ENCODE data around the gene CFAP65.

Gene CFAP65

DNA sequence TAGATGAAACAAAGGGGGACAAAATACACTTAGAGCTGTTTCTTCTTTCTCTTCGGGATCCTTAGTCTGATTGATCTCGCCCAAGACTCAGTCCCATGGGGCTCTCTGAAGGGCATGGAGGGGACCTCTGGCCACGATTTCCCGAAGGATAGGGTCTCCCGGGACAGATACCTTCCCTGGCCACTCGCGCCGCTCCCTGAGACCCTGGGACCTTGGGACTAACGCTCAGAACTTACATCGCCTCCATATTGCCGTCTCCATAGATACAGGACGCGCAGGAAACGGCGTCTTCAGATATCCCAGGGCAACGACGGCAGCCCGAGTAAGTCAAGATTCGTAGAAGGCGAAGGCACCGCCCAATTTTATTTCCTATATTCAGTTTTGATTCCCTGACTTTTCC, at the start of gene CFAP65:
CFAP65 (minus strand) TSS at position 265 of the 400 bp plus-strand sequence. CDS start 2,468 bp downstream, outside the sequence.
- no peak for DNase-seq (ENCODE audit: low read depth in 2 of 2)

DNA sequence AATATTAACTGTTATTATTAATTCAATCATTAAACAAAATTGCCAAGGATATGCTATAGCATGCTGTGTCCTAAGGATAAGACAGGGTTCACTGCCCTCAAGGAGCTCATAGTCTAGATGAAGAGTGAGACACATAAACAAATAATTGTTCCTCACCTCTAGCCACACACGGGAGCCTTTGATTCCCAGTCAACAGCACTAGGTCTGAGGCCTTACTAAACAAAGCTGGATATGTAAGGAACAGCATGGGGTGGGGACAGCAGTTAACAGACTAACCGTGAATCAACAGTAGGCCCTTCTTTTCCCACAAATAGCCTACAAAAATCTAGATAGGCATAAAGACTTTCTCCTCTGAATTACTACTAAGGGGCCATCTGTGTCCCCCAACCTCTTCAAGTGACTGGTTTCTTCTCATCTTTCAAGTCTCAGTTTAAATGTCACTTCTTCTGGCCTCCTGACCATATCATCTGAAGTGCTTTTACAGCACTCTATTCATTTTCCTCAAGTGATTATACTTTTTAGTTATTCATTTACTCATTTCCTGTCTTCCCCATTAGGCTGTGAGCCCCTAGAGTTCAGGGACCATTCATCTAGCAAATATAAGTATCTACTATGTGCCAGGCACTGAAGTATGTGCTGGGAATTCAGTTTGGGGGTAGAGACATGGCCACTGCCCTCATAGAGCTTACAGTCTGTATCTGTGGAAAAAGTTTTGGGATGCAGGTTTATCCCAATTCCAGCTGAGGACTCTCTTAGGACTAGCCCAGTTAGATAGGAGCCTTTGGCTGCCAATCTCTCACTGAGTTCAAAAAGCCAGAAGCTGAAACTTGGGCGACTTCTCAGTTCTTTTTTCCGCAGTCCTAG, 49.4 kb upstream of the CFAP65 start:
- no peak for DNase-seq (ENCODE audit: low read depth in 2 of 2)

DNA sequence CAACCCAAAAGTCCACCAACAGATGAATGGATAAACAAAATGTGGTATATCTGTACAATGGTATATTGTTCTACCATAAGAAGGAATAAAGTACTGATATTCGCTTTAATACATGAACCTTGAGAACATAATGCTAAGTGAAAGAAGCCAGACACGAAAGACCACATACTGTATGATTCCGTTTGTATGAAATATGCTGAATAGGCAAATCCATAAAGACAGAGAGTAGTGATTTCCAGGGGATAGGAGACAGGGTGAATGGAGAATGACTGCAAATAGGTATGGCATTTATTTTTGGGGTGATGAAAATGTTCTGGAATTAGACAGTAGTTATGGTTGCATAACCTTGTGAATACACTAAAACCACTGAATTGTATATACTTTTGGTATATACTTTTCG, 48.0 kb upstream of the CFAP65 start:
- no peak for DNase-seq (ENCODE audit: low read depth in 2 of 2)

DNA sequence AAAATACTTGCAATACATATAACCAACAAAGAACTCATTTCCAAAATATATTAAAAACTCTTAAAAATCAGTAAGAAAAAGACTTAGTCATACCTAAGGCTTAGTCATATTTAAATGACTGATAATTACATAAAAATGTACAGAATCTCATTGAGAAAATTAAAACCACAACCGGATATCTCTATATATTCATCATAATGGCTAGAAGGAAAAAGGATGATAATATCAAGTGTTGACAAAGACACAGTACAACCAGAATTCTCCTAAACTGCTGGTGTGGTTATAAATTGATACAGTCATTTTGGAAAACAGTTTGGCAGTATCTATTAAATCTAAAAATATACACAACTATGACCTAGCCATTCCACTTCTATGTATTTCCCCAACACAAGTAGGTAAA, 46.5 kb upstream of the CFAP65 start:
- no peak for DNase-seq (ENCODE audit: low read depth in 2 of 2)

DNA sequence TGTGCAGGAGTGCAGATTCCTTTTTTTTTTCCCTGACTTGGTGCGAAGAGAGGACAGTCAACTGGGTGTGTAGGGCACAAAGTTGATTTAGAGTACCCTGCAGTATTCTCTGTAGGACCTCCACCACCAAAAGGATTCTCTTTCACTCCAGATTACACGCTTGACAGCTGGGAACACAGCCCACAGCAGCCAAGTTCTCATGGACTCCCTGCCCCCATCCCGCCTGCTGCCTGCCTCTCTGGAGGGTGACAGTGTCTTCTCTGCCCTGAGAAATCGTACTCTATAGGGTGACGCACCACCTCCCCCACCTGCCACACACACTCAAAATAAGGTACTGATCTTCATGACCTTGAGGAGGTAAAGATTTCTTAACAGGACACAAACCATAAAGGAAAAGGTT, 46.0 kb upstream of the CFAP65 start:
- DNase-seq (ENCODE audit: low read depth in 2 of 2), result no peak

DNA sequence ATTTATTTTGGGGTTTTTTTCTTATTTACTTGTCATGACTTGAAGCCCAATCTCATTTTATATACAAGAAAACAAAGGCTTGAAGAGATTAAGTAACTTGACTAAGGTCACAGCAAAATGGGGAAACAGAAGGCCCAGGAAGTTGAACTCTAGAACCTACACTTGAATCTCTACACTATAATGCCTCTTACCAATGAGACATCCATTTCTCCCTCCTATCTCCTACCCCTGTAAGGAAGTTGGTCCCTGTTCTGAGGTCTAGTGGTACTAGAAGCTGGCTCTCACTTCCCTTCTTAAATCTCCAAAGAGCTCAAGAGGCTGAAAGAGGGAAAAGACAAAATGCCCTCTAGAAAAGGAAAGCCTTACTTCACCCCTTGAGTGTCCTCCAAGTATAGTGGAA, 44.9 kb upstream of the CFAP65 start:
- DNase-seq (ENCODE audit: low read depth in 2 of 2), result no peak

DNA sequence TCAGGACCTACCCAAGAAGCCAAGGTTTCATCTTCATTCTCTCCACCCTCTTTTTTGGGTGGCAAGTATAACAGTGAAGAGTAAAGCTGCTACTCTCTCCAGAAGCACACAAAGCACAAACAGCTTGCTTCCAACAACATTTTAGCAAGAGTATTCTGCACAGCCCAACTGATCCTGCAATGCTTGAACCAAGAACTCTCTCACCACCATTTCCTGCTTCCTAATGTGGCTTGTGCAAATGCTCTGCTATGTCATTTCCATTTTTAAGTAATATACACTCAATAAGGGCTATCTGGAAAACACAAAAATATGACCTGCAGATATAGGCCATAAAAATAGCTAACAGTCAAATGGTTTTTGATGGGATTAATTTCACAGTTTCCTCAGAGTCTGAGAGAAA, 43.5 kb upstream of the CFAP65 start:
- DNase-seq (ENCODE audit: low read depth in 2 of 2), result no peak

- DNase-seq (ENCODE audit: low read depth in 2 of 2), result no peak
These were observed 41.1 kb upstream of the CFAP65 start for GRCh38 chr2:219082332-219082958.

GRCh38 chr2:219081701-219082331, 40.5 kb upstream of the CFAP65 start:
- no peak for DNase-seq (ENCODE audit: low read depth in 2 of 2)

DNA sequence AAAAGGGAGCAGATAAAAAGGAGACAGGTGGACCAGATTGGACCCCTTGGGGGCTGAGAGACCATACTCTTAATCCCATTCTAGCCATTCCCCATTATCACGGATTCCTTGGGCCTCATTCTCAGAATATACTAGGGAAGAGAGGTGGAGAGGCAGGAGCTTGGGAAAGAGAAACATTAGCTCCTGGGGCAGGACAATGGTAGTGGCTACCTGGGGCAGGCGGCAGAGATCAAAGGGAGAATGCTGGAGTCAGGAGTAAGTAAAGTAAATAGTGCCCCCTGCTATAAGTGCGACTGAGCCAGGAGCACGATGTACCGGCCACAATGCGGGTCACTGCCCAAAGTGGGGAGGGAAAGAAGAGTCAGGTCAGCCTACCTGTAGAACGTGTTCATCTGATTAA, 39.8 kb upstream of the CFAP65 start:
- DNase-seq (ENCODE audit: low read depth in 2 of 2), result no peak

DNA sequence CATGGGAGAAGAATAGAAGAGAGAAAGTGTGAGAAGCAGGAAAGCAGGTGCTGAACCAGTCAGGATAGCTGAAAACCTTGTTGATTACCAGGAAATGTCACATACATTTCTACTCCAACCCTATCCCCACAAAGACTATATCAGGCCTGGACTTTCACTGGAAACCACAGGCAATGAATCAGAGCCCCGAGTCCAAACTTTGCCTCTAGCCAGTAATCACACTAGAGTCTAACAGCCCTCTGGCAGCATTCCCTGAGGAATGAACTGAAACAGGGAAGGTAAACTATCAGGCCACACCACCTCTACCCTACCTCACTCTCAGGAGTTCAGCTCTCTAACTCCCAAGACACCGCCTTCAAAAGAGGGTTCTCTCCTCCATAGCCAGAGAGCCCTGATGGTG, 38.1 kb upstream of the CFAP65 start:
- DNase-seq (ENCODE audit: low read depth in 2 of 2), result no peak

DNA sequence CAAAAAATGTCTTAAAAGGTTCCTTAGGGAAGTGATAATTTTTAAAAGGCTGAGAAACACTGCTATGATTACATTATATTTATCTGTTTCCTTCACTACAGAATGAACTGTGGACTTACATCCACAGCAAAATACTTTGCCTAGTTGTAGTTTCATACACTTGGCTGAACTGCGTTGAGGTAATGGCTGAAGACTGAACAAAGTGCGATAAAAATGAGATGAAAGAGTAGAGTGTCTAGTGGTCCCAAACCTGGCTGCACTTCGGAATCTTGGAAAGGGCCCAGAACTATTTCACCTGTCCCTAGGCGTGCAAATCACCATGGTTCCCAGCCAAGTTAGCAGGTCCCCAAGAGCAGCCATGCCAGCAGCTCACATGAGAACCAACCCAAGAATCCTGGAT, 37.6 kb upstream of the CFAP65 start:
- no peak for DNase-seq (ENCODE audit: low read depth in 2 of 2)

GRCh38 chr2:219078126-219078525, 36.8 kb upstream of the CFAP65 start:
- no peak for DNase-seq (ENCODE audit: low read depth in 2 of 2)

- no peak for DNase-seq (ENCODE audit: low read depth in 2 of 2)
These were observed 34.9 kb upstream of the CFAP65 start for GRCh38 chr2:219076253-219076652.

GRCh38 chr2:219073413-219074129, 32.3 kb upstream of the CFAP65 start:
- DNase-seq (ENCODE audit: low read depth in 2 of 2), result no peak

DNA sequence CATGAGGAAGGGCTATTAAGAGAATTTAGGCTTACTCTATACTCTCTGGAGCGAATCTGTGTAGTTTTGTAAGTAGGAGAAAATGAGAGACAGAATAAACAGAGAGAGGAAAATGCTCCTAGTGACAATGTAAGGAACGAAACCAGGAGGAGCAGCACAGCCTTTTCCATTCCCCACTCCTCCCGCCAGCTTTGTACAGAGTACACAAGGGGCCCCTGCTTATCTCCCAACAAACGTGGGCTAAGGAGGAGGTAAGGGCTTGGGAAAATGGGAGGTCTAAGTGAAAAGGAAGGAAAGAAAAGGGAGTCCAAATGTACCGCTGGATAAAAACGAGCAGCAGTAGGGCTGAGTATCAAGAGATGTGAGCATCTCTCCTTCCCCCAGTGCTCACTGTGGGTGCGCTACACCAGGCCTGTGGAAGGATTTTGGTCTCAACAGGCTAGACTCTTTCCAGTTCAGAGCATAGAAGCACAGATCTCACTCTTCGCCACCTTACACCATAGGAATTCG, 31.5 kb upstream of the CFAP65 start:
- no peak for DNase-seq (ENCODE audit: low read depth in 2 of 2)

GRCh38 chr2:219071131-219071816, 30.0 kb upstream of the CFAP65 start:
- no peak for DNase-seq (ENCODE audit: low read depth in 2 of 2)

GRCh38 chr2:219065484-219065883, 24.2 kb upstream of the CFAP65 start:
- no peak for DNase-seq (ENCODE audit: low read depth in 2 of 2)

GRCh38 chr2:219062081-219062480, 20.8 kb upstream of the CFAP65 start:
- no peak for DNase-seq (ENCODE audit: low read depth in 2 of 2)

DNA sequence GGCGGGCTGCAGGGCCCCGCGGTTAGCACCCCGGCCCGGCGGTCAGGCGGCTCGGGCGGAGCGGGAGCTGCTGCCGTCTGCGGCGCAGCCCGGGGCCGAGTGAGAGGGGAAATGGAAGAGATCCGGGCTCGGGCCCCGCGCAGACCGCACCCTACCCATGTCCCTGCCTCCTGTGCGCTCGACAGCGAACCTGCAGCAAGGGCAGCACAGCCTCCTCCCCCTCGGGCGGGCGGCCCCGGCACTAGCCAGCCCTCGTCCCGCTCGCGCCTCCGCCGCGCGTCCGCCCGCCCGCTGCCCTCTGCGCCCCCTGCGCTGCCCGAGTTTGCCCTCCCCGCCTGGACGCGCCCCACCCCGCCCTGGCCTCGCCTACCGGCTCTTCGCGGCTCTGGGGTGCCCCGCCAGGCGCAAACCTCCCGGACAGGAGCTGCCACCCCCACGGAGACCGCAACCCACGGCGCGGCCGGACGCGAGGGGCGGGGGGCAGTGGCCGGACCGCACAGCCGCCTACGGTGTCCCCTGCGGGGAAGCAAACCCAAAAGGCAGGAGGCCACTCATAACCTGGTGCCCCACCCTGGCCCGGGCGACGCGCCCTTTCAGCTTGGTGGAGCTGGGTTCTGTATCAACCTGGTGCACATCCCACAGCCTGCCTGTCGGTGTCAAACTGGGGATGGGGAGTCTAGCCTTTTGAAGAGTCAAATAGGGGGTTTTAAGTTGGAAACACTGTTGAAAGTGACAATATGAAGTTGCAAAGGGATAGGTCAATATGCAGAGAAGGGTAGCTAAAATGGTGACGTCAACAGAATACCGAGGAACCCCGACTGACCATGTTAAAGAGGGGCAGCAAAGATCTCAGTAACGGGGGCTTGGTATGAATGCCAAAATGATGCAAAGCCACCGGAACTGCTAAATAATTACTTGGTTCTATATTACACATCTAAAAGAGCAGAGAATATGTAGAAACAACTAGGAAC, 19.8 kb upstream of the CFAP65 start, which contains the start of gene IHH:
IHH (minus strand) TSS at position 101 of the 971 bp plus-strand sequence. CDS start 454 bp downstream, outside the sequence.
- no peak for DNase-seq (ENCODE audit: low read depth in 2 of 2)

Measured in stimulated activated CD4-positive, alpha-beta T cell treated with anti-CD3 and anti-CD28 coated beads, Interleukin-12 subunit alpha, Interleukin-12 subunit beta, amount 100 ng/mL, for 24 hours (primary cell).